Stimulated activated CD8-positive, alpha-beta memory T cell treated with anti-CD3 and anti-CD28 coated beads, Interleukin-12 subunit alpha, Interleukin-12 subunit beta, amount 100 ng/mL, for 1 hour (primary cell): ENCODE results near the gene PAAF1.
"Not testable (repeated sequence)": the region's sequence is repeated elsewhere in the genome, so short reads cannot be mapped to it uniquely, and the experiment has no call there.

ENCODE experiments used
- DNase-seq: peaks from one replicate; pipeline ENCODE4 v3.0.0-alpha.2; 2020; ENCODE audit warnings: low read depth

Gene PAAF1

GRCh38 chr11:73883856-73884255, 7.1 kb downstream of the PAAF1 start:
- no peak for DNase-seq

- DNase-seq: no peak
Measured at GRCh38 chr11:73888244-73888643, 11.4 kb downstream of the PAAF1 start.

GRCh38 chr11:73889019-73889418, 12.2 kb downstream of the PAAF1 start:
- DNase-seq: no peak

GRCh38 chr11:73889536-73889935, 12.7 kb downstream of the PAAF1 start:
- no peak for DNase-seq

GRCh38 chr11:73893041-73893440, 16.2 kb downstream of the PAAF1 start:
- no peak for DNase-seq

- DNase-seq: no peak
Measured at GRCh38 chr11:73894725-73895335, 18.0 kb downstream of the PAAF1 start.

GRCh38 chr11:73902303-73902702, 25.5 kb downstream of the PAAF1 start:
- no peak for DNase-seq

GRCh38 chr11:73907191-73907590, 30.4 kb downstream of the PAAF1 start:
- no peak for DNase-seq

- no peak for DNase-seq
Measured at GRCh38 chr11:73912026-73912425, 35.2 kb downstream of the PAAF1 start.

- DNase-seq: no peak
Measured at GRCh38 chr11:73913472-73913871, 36.7 kb downstream of the PAAF1 start.

- no peak for DNase-seq
Measured at GRCh38 chr11:73914284-73914683, 37.5 kb downstream of the PAAF1 start.

GRCh38 chr11:73916435-73916834, 39.6 kb downstream of the PAAF1 start:
- DNase-seq: no peak

- no peak for DNase-seq
Measured at GRCh38 chr11:73921180-73921579, 44.4 kb downstream of the PAAF1 start.

GRCh38 chr11:73929388-73929787, 52.6 kb downstream of the PAAF1 start:
- DNase-seq: no peak

GRCh38 chr11:73931039-73931645, 54.3 kb downstream of the PAAF1 start:
- no peak for DNase-seq

- DNase-seq: no peak
Measured at GRCh38 chr11:73931951-73932350, 55.2 kb downstream of the PAAF1 start.

GRCh38 chr11:73932781-73933180, 56.0 kb downstream of the PAAF1 start:
- DNase-seq: no peak

- not testable (repeated sequence) for DNase-seq
Measured at GRCh38 chr11:73936047-73936446, 59.2 kb downstream of the PAAF1 start.

- no peak for DNase-seq
Measured at GRCh38 chr11:73939096-73939495, 62.3 kb downstream of the PAAF1 start.

GRCh38 chr11:73940801-73941570, 64.2 kb downstream of the PAAF1 start:
- DNase-seq: no peak

GRCh38 chr11:73942010-73942409, 65.2 kb downstream of the PAAF1 start:
- DNase-seq: no peak

GRCh38 chr11:73944085-73944484, 67.3 kb downstream of the PAAF1 start:
- DNase-seq: no peak

GRCh38 chr11:73944901-73945300, 68.1 kb downstream of the PAAF1 start:
- no peak for DNase-seq
